Pancreas (tissue), 10 donors: ENCODE data around the gene TNFRSF8. TPM values are rescaled to one million over a fixed set of nuclear protein-coding genes. Genes with fewer than 3 reads are reported as not detected.

Experiments used
- ATAC-seq, 4 donors: fragments of 200-7000 bp; cut with Tn5 transposase; one replicate each; pipeline versions ENCODE4 v1.8.0 to v1.9.1; 2020; ENCODE audit warnings: mild to moderate bottlenecking in 4 of 4, moderate library complexity in 4 of 4
- DNase-seq, 6 donors: peaks; one replicate each; pipeline ENCODE4 v3.0.0-alpha.2; 2020
- FAIRE-seq: peaks from 2 replicates; lab custom pipeline; 2012; peaks lifted over from hg19 to GRCh38; lab: Jason Lieb, UNC
- H3K27ac ChIP-seq, 4 donors: fragments of 200-600 bp; sonication (generic); 1 replicate in 3 of 4; 2 replicates in 1 of 4; pipeline versions ENCODE4 v1.5.0 to v1.8.0; 2020
- H3K27me3 ChIP-seq, 4 donors: fragments of 200-600 bp; one replicate each; pipeline ENCODE4 v1.8.0; 2021
- H3K36me3 ChIP-seq, 3 donors: fragments of 200-600 bp; sonication (generic) in 1 of 3; one replicate each; pipeline versions ENCODE4 v1.5.0 to v1.8.0; 2020 to 2021
- H3K4me1 ChIP-seq, 3 donors: fragments of 200-600 bp; one replicate each; pipeline ENCODE4 v1.8.0; 2021
- H3K4me3 ChIP-seq, 4 donors: fragments of 200-600 bp; sonication (generic) in 2 of 4; one replicate each; pipeline versions ENCODE4 v1.5.0 to v1.8.0; 2020 to 2021
- H3K9me3 ChIP-seq, 4 donors: fragments of 200-600 bp; one replicate each; pipeline ENCODE4 v1.8.0; 2021
- WGBS, 2 donors: extraction: QIAGEN DNeasy Blood & Tissue Kit; methylation state at CpG; one replicate each; pipeline ENCODE4 v1.1.7; 2013; 5-methylcytosine and 5-hydroxymethylcytosine counted together
- intact Hi-C, 3 donors: fragments of 100-400 bp; cut with DNase I; formaldehyde crosslinking; loops; one replicate each; pipeline versions ENCODE4 v1.11.1 to v1.14.2; 2022
- polyA plus RNA-seq, 2 donors: library from polyadenylated mRNA; stranded (reverse); fragments of 200-250 nt; gene quantifications; one replicate each; pipeline ENCODE4 v1.2.3, GENCODE V29; 2013
- total RNA-seq, 6 donors: library from RNA; stranded (reverse); fragmentation: NEBNext Ultra II Directional in 4 of 6; extraction: Animal tissue kit (Norgen Biotek cat#: 25700) in 4 of 6; gene quantifications; one replicate each; pipeline versions ENCODE4 v1.2.1 to v1.2.4, GENCODE V29; 2021 to 2023
- TF ChIP-seq, protein P1 (sequence below), 4 donors: fragments of 200-600 bp; sonication (generic) in 3 of 4; IDR thresholded peaks; one replicate each; pipeline versions ENCODE4 v1.5.0 to v1.8.0; 2021; ENCODE audit warnings: antibody characterized with exemption in 4 of 4
- donor health status: healthy with polysubstance abuse.
- donor health status: DM: no; HTN: no; CAD: no; lungs with moderate emphysema.
- donor health status: DM: no; HTN: no; CAD: no.
- donor health status: control.
- donor health status: control.
- donor health status: Bipolar disorder and iron deficiency.
- donor health status: DM: yes; HTN: yes; CAD: no.
- donor health status: DM: no; HTN: no; CAD: no.
- donor health status: DM: no; HTN: no; CAD: no.
- donor health status: DM: yes; HTN: yes; CAD: no.

The TNFRSF8 gene
- total and polyA plus RNA-seq, 8 donors = 0.08 to 0.72 (median 0.25) TPM; not detected in 1

DNA sequence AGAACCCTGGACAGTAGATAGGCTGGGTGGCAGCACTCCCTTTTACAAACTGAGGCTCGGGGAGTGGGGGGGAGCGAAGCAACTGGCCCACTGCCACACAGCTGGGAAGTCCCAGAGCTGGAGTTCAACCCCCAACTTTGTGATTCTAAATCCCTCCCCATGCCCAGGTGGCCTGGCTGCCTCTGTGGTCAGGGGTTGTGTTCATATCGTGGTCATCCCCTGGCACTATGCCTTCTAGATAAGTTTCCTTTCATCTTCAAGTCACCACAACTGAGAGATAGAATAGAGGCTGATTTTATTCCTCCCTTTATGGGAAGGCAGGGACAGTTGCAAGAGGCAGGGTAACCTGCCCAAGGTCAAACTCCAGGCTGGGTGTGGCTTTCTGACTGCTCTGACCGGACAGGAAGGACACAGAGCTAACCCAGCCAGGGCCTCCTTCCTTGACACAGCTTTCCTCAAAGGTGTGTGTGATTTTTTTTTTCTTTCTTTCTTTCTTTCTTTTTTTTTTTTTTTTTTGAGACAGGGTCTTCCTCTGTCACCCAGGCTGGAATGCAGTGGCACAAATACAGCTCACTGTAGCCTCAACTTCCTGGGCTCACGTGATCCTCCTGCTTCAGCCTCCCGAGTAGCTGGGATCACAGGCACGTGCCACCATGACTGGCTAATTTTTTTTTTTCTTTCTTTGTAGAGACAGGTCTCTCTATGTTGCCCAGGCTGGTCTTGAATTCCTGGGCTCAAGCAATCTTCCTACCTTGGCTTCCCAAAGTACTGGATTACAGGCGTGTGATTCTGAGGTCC is 85.3 kb downstream of the TNFRSF8 start:
- H3K27me3 ChIP-seq = no peaks in the 10 kb centered on the region
- DNase-seq = no peak
- FAIRE-seq = no peak
- WGBS, 2 donors = 75 to 76% methylated on average over 8 of the region's 8 CpGs
- intact Hi-C loops = no loop called here
- ATAC-seq = peak in 2 of 4 donors; percentile 17 to 52
- TF ChIP-seq, protein P1, sequence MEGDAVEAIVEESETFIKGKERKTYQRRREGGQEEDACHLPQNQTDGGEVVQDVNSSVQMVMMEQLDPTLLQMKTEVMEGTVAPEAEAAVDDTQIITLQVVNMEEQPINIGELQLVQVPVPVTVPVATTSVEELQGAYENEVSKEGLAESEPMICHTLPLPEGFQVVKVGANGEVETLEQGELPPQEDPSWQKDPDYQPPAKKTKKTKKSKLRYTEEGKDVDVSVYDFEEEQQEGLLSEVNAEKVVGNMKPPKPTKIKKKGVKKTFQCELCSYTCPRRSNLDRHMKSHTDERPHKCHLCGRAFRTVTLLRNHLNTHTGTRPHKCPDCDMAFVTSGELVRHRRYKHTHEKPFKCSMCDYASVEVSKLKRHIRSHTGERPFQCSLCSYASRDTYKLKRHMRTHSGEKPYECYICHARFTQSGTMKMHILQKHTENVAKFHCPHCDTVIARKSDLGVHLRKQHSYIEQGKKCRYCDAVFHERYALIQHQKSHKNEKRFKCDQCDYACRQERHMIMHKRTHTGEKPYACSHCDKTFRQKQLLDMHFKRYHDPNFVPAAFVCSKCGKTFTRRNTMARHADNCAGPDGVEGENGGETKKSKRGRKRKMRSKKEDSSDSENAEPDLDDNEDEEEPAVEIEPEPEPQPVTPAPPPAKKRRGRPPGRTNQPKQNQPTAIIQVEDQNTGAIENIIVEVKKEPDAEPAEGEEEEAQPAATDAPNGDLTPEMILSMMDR (IDR thresholded peaks at IDR 0.05) = no peak
- H3K4me3 ChIP-seq = no peak overlapping the region
- peak overlapping the region in 2 of 4 donors; percentile 2 to 33 for H3K27ac ChIP-seq
- H3K4me1 ChIP-seq = no peaks in the 10 kb centered on the region
- H3K9me3 ChIP-seq = no peaks in the 10 kb centered on the region
- H3K36me3 ChIP-seq = no peaks in the 10 kb centered on the region

- ATAC-seq (no peak), FAIRE-seq (no peak), DNase-seq (no peak)
- H3K27ac ChIP-seq = peak overlapping the region in 1 of 4 donors; percentile 51
- TF ChIP-seq, protein P1 (IDR thresholded peaks at IDR 0.05) = no peak
- H3K27me3 ChIP-seq = no peaks in the 10 kb centered on the region
- H3K9me3 ChIP-seq = no peaks in the 10 kb centered on the region
- WGBS, 2 donors = 77 to 81% methylated on average over 5 of the region's 5 CpGs
- intact Hi-C loops = no loop called here
- H3K4me3 ChIP-seq = no peak overlapping the region
- H3K36me3 ChIP-seq = no peaks in the 10 kb centered on the region
- no peaks in the 10 kb centered on the region for H3K4me1 ChIP-seq
Observed at GRCh38 chr1:12148958-12149790, 86.1 kb downstream of the TNFRSF8 start.

- no peak overlapping the region for H3K4me3 ChIP-seq
- TF ChIP-seq, protein P1 (IDR thresholded peaks at IDR 0.05) = no peak
- WGBS, 2 donors = 75 to 84% methylated on average over 6 of the region's 6 CpGs
- ATAC-seq = no peak
- no peak for DNase-seq
- no peaks in the 10 kb centered on the region for H3K4me1 ChIP-seq
- intact Hi-C loops = no loop called here
- peak overlapping the region in 2 of 4 donors; percentile 10 to 51 for H3K27ac ChIP-seq
- no peaks in the 10 kb centered on the region for H3K9me3 ChIP-seq
- H3K27me3 ChIP-seq = no peaks in the 10 kb centered on the region
- FAIRE-seq = no peak
- no peaks in the 10 kb centered on the region for H3K36me3 ChIP-seq
Observed at GRCh38 chr1:12149791-12150175, 86.7 kb downstream of the TNFRSF8 start.

DNA sequence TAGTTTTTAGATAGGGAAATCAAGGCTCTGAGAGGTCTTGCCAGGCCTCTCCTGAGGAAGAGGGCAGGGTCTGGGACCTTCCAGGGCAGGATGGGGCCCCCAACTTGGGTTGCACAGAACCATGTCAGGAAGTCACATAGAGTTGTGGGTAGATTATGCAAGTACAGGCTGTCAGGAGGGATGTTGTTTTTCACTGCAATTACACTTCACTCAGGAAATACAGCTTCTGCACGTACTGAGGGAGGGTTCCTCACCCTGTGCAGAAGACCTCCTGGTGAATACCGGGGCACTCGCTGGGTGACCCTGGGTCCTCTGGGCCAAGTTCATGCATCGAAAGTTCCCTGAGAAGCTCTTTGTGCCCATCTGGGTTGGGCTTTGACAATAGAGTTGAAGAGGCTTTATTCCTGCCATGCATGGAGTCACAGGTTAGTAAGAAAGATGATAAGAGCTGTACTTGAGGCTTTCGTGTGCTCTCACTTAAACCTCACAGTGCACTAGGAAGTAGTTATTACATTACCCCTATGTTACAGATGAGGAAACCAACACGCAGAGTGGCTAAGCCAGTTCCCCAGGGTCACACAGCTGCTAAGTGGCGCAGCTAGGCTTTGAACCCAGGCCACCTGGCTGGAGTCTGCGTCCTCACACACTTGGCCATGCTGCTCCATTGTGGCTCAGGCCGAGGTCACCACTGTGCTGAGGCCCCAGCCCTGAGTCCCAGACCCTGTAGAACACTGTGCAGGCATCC is 87.5 kb downstream of the TNFRSF8 start:
- DNase-seq (no peak), FAIRE-seq (no peak), ATAC-seq (peak in 2 of 4 donors; percentile 38 to 48)
- intact Hi-C loops = no loop called here
- Histone ChIP-seq H3K4me3 (no peak overlapping the region), H3K36me3 (no peaks in the 10 kb centered on the region), H3K9me3 (no peaks in the 10 kb centered on the region), H3K4me1 (no peaks in the 10 kb centered on the region), H3K27me3 (no peaks in the 10 kb centered on the region), H3K27ac (peak overlapping the region in 2 of 4 donors; percentile 46 to 51)
- WGBS, 2 donors = 73 to 82% methylated on average over 9 of the region's 9 CpGs
- TF ChIP-seq, protein P1 (IDR thresholded peaks at IDR 0.05) = no peak
